ENCODE results near the gene PROZ.
A peak's percentile ranks its signal among the peaks of the same experiment; 100 is the strongest.

PROZ gene

DNA sequence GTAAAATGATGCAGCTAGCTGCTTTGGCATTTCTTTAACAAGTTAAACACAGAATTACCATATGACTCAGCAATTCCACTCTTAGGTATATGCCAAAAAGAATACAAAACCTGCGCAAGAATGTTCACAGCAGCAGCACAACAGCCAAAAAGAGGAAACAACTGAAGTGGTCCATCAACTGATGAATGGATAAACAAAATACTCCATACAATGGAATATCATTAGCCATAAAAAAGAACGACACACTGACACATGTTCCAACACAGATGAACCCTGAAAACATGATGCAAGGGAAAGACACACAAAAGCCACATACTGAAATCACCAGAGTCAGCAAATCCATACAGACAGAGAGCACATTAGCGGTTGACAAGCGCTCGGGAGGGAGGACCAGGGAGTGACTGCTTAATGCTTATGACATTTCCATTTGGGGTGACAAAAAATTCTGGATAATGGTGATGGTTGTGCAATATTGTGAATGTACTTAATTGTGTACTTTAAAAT, 47.0 kb downstream of the PROZ start:
- Histone ChIP-seq H3K4me3 (ENCODE audit: insufficient read depth, low read length, poor library complexity, severe bottlenecking) (no peak overlapping the region), H3K9ac (ENCODE audit: low read length) (no peak overlapping the region), H3F3A (ENCODE audit: insufficient read depth) (peaks cover 6% of the 10 kb centered on the region), H4K20me1 (ENCODE audit: low read depth, low read length) (peaks cover 11% of the 10 kb centered on the region), H3K36me3 (ENCODE audit: low read length) (no peaks in the 10 kb centered on the region; the same call in 1 of the 2 replicates), H3K27ac (ENCODE audit: low read depth, low read length) (no peak overlapping the region), H3K79me2 (ENCODE audit: insufficient read depth, low read length) (peaks cover 87% of the 10 kb centered on the region), H2AFZ (ENCODE audit: low read depth, low read length, severe bottlenecking) (no peak overlapping the region), H3K4me2 (ENCODE audit: low read depth, low read length, poor library complexity, severe bottlenecking) (no peak overlapping the region), H3K27me3 (ENCODE audit: low read length) (no peaks in the 10 kb centered on the region), H3K9me2 (replicated peaks; ENCODE audit: insufficient read depth, low read length) (no peaks in the 10 kb centered on the region), H3K9me3 (ENCODE audit: insufficient read depth, low read length) (no peaks in the 10 kb centered on the region)
- TF ChIP-seq, protein P1, sequence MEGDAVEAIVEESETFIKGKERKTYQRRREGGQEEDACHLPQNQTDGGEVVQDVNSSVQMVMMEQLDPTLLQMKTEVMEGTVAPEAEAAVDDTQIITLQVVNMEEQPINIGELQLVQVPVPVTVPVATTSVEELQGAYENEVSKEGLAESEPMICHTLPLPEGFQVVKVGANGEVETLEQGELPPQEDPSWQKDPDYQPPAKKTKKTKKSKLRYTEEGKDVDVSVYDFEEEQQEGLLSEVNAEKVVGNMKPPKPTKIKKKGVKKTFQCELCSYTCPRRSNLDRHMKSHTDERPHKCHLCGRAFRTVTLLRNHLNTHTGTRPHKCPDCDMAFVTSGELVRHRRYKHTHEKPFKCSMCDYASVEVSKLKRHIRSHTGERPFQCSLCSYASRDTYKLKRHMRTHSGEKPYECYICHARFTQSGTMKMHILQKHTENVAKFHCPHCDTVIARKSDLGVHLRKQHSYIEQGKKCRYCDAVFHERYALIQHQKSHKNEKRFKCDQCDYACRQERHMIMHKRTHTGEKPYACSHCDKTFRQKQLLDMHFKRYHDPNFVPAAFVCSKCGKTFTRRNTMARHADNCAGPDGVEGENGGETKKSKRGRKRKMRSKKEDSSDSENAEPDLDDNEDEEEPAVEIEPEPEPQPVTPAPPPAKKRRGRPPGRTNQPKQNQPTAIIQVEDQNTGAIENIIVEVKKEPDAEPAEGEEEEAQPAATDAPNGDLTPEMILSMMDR (IDR thresholded peaks at IDR 0.05; ENCODE audit: insufficient read depth, low read length, poor library complexity, severe bottlenecking), result no peak
- TF ChIP-seq EZH2phosphoT487 (conservative IDR thresholded peaks at IDR 0.05; ENCODE audit: low read length), result no peak

DNA sequence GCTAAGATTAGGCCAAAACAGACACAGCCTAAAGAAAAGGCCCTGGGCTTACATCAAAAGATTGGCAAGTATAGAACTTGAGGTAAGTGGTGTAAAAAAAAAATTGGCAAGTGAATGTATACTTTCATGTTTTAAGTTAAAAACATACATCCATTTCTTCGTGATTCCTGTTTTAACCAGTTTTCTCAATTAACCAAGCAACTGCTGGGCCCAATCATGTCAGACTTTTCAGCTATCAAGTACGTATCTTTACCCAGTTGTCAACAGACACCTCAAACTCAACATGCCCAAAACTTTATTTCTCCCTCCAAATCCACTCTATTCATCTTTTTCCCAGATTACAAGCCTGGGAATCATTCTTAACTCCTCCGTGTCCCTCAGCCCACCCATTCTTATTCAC, 49.0 kb downstream of the PROZ start:
- TF ChIP-seq, protein P1 (IDR thresholded peaks at IDR 0.05; ENCODE audit: insufficient read depth, low read length, poor library complexity, severe bottlenecking), result no peak
- TF ChIP-seq EZH2phosphoT487 (conservative IDR thresholded peaks at IDR 0.05; ENCODE audit: low read length), result no peak
- Histone ChIP-seq H2AFZ (ENCODE audit: low read depth, low read length, severe bottlenecking) (no peak overlapping the region), H3K9ac (ENCODE audit: low read length) (peak overlapping the region; percentile 92), H3K4me2 (ENCODE audit: low read depth, low read length, poor library complexity, severe bottlenecking) (peak overlapping the region; percentile 91), H4K20me1 (ENCODE audit: low read depth, low read length) (peaks cover 19% of the 10 kb centered on the region), H3K9me2 (replicated peaks; ENCODE audit: insufficient read depth, low read length) (no peaks in the 10 kb centered on the region), H3K36me3 (ENCODE audit: low read length) (peaks cover 6% of the 10 kb centered on the region; the same call in 1 of the 2 replicates), H3K9me3 (ENCODE audit: insufficient read depth, low read length) (no peaks in the 10 kb centered on the region), H3K79me2 (ENCODE audit: insufficient read depth, low read length) (peaks cover 87% of the 10 kb centered on the region), H3K4me3 (ENCODE audit: insufficient read depth, low read length, poor library complexity, severe bottlenecking) (peak overlapping the region; percentile 67), H3F3A (ENCODE audit: insufficient read depth) (peaks cover 10% of the 10 kb centered on the region), H3K27me3 (ENCODE audit: low read length) (no peaks in the 10 kb centered on the region), H3K27ac (ENCODE audit: low read depth, low read length) (no peak overlapping the region)

DNA sequence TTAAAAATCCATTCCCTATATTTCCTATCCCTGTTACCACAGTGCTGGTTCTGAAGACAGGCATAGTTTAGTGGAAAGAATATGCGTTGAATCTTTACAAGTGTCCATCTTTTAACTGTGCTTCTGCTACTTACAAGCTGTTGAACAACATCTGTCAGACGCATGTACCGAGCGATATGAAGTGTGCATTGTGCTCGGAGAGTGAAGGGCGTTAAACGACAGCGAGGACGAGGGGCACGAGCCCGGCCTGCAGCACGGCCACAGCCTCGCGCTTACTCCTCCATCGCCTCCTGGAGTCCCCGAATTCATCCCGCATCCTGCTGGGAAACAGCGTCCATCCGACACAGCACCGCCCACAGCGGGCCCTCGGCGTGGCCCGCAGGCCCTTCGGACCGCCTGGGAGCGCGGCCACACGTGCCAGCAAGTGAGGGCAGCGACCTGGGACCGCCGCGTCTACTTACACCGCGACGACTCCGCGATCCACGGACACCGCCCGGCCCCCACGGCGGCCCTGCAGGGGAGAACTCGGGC, 49.5 kb downstream of the PROZ start:
- Histone ChIP-seq H4K20me1 (ENCODE audit: low read depth, low read length) (peaks cover 15% of the 10 kb centered on the region; the same call in 1 of the 2 replicates), H3F3A (ENCODE audit: insufficient read depth) (peaks cover 10% of the 10 kb centered on the region), H3K9me2 (replicated peaks; ENCODE audit: insufficient read depth, low read length) (no peaks in the 10 kb centered on the region), H3K9me3 (ENCODE audit: insufficient read depth, low read length) (no peaks in the 10 kb centered on the region), H3K79me2 (ENCODE audit: insufficient read depth, low read length) (peaks cover 87% of the 10 kb centered on the region), H3K27me3 (ENCODE audit: low read length) (no peaks in the 10 kb centered on the region), H3K36me3 (ENCODE audit: low read length) (peaks cover 6% of the 10 kb centered on the region; the same call in 1 of the 2 replicates), H3K4me3 (ENCODE audit: insufficient read depth, low read length, poor library complexity, severe bottlenecking) (peak overlapping the region; percentile 67), H2AFZ (ENCODE audit: low read depth, low read length, severe bottlenecking) (peak overlapping the region; percentile 84), H3K9ac (ENCODE audit: low read length) (peak overlapping the region; percentile 92), H3K4me2 (ENCODE audit: low read depth, low read length, poor library complexity, severe bottlenecking) (peak overlapping the region; percentile 91), H3K27ac (ENCODE audit: low read depth, low read length) (peak overlapping the region; percentile 35; the same call in 1 of the 2 replicates)
- TF ChIP-seq EZH2phosphoT487 (conservative IDR thresholded peaks at IDR 0.05; ENCODE audit: low read length), result no peak
- TF ChIP-seq, protein P1 (IDR thresholded peaks at IDR 0.05; ENCODE audit: insufficient read depth, low read length, poor library complexity, severe bottlenecking), result no peak
